Raji (cell line): Measurements from ENCODE around the gene TUBA3C.

Source experiments
- POLR2A ChIP-seq: IDR thresholded peaks from 2 replicates; pipeline ENCODE4 v1.6.1; 2011; ENCODE audit warnings: low read depth, low read length, control low read depth; ENCODE audit not compliant: insufficient read depth

The TUBA3C gene

GRCh38 chr13:19181621-19182485 is at the start of gene TUBA3C:
TUBA3C (minus strand) TSS chr13:19181824; CDS start chr13:19181747, 77 bp downstream.
- TF ChIP-seq POLR2A: no peak

- TF ChIP-seq POLR2A: no peak
Measured at GRCh38 chr13:19185865-19186645, 4.4 kb upstream of the TUBA3C start.

GRCh38 chr13:19185086-19185864 is 3.7 kb upstream of the TUBA3C start:
- TF ChIP-seq POLR2A: no peak

GRCh38 chr13:19184176-19184575 is 2.6 kb upstream of the TUBA3C start:
- no peak for TF ChIP-seq POLR2A

GRCh38 chr13:19183676-19184075 is 2.1 kb upstream of the TUBA3C start:
- no peak for TF ChIP-seq POLR2A

GRCh38 chr13:19182536-19182935 is 912 bp upstream of the TUBA3C start:
- no peak for TF ChIP-seq POLR2A

GRCh38 chr13:19181021-19181620 is 503 bp downstream of the TUBA3C start:
- no peak for TF ChIP-seq POLR2A

GRCh38 chr13:19179916-19180315 is 1.7 kb downstream of the TUBA3C start:
- TF ChIP-seq POLR2A: no peak

- TF ChIP-seq POLR2A: no peak
Measured at GRCh38 chr13:19178901-19179593, 2.6 kb downstream of the TUBA3C start.

GRCh38 chr13:19173752-19174151 is 7.9 kb downstream of the TUBA3C start:
- no peak for TF ChIP-seq POLR2A

- TF ChIP-seq POLR2A: no peak
Measured at GRCh38 chr13:19172647-19173030, 9.0 kb downstream of the TUBA3C start.

- TF ChIP-seq POLR2A: no peak
Measured at GRCh38 chr13:19172007-19172646, 9.5 kb downstream of the TUBA3C start.

GRCh38 chr13:19171563-19171962 is 10.1 kb downstream of the TUBA3C start:
- no peak for TF ChIP-seq POLR2A

GRCh38 chr13:19169991-19170390 is 11.6 kb downstream of the TUBA3C start:
- no peak for TF ChIP-seq POLR2A
